ENCODE data around the gene CPA5.
A peak's percentile ranks its signal among the peaks of the same experiment; 100 is the strongest.

Gene CPA5

GRCh38 chr7:130400120-130400572 lies 55.5 kb downstream of the CPA5 start:
- no peak for TF ChIP-seq CTCF (conservative IDR thresholded peaks at IDR 0.05; ENCODE audit: control insufficient read depth, insufficient read depth, low read depth, low read length)
- no peak overlapping the region for H3K4me3 ChIP-seq (ENCODE audit: control insufficient read depth, low read depth, low read length)
- DNase-seq (ENCODE audit: low read depth), result peak; percentile 55

GRCh38 chr7:130401101-130401500 lies 56.5 kb downstream of the CPA5 start:
- no peak for TF ChIP-seq CTCF (conservative IDR thresholded peaks at IDR 0.05; ENCODE audit: control insufficient read depth, insufficient read depth, low read depth, low read length)
- DNase-seq (ENCODE audit: low read depth), result no peak
- H3K4me3 ChIP-seq (ENCODE audit: control insufficient read depth, low read depth, low read length), result no peak overlapping the region

- no peak for TF ChIP-seq CTCF (conservative IDR thresholded peaks at IDR 0.05; ENCODE audit: control insufficient read depth, insufficient read depth, low read depth, low read length)
- no peak for DNase-seq (ENCODE audit: low read depth)
- no peak overlapping the region for H3K4me3 ChIP-seq (ENCODE audit: control insufficient read depth, low read depth, low read length)
These were observed 57.0 kb downstream of the CPA5 start for GRCh38 chr7:130401578-130401977.

- TF ChIP-seq CTCF (conservative IDR thresholded peaks at IDR 0.05; ENCODE audit: control insufficient read depth, insufficient read depth, low read depth, low read length), result no peak
- H3K4me3 ChIP-seq (ENCODE audit: control insufficient read depth, low read depth, low read length), result no peak overlapping the region
- no peak for DNase-seq (ENCODE audit: low read depth)
These were observed 60.4 kb downstream of the CPA5 start for GRCh38 chr7:130405003-130405402.

- no peak for TF ChIP-seq CTCF (conservative IDR thresholded peaks at IDR 0.05; ENCODE audit: control insufficient read depth, insufficient read depth, low read depth, low read length)
- no peak overlapping the region for H3K4me3 ChIP-seq (ENCODE audit: control insufficient read depth, low read depth, low read length)
- no peak for DNase-seq (ENCODE audit: low read depth)
These were observed 64.6 kb downstream of the CPA5 start for GRCh38 chr7:130409067-130409711.

- no peak overlapping the region for H3K4me3 ChIP-seq (ENCODE audit: control insufficient read depth, low read depth, low read length)
- DNase-seq (ENCODE audit: low read depth), result no peak
- no peak for TF ChIP-seq CTCF (conservative IDR thresholded peaks at IDR 0.05; ENCODE audit: control insufficient read depth, insufficient read depth, low read depth, low read length)
These were observed 65.1 kb downstream of the CPA5 start for GRCh38 chr7:130409712-130410072.
